ENCODE data around the gene BMS1.

BMS1 gene

GRCh38 chr10:42874713-42875387 is 92.3 kb downstream of the BMS1 start:
- no peak for DNase-seq (ENCODE audit: low read depth in 1 of 2, low spot score in 1 of 2)
- no peak for TF ChIP-seq GABPA (IDR thresholded peaks at IDR 0.05; ENCODE audit: low read depth)
- TF ChIP-seq, protein P1, sequence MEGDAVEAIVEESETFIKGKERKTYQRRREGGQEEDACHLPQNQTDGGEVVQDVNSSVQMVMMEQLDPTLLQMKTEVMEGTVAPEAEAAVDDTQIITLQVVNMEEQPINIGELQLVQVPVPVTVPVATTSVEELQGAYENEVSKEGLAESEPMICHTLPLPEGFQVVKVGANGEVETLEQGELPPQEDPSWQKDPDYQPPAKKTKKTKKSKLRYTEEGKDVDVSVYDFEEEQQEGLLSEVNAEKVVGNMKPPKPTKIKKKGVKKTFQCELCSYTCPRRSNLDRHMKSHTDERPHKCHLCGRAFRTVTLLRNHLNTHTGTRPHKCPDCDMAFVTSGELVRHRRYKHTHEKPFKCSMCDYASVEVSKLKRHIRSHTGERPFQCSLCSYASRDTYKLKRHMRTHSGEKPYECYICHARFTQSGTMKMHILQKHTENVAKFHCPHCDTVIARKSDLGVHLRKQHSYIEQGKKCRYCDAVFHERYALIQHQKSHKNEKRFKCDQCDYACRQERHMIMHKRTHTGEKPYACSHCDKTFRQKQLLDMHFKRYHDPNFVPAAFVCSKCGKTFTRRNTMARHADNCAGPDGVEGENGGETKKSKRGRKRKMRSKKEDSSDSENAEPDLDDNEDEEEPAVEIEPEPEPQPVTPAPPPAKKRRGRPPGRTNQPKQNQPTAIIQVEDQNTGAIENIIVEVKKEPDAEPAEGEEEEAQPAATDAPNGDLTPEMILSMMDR (IDR thresholded peaks at IDR 0.05; ENCODE audit: insufficient read depth, low read length), result no peak
- TF ChIP-seq POLR2AphosphoS5 (IDR thresholded peaks at IDR 0.05; ENCODE audit: low read depth), result no peak
- no peak for TF ChIP-seq SPI1 (IDR thresholded peaks at IDR 0.05; ENCODE audit: borderline replicate concordance, low read depth)
- TF ChIP-seq, protein P2, sequence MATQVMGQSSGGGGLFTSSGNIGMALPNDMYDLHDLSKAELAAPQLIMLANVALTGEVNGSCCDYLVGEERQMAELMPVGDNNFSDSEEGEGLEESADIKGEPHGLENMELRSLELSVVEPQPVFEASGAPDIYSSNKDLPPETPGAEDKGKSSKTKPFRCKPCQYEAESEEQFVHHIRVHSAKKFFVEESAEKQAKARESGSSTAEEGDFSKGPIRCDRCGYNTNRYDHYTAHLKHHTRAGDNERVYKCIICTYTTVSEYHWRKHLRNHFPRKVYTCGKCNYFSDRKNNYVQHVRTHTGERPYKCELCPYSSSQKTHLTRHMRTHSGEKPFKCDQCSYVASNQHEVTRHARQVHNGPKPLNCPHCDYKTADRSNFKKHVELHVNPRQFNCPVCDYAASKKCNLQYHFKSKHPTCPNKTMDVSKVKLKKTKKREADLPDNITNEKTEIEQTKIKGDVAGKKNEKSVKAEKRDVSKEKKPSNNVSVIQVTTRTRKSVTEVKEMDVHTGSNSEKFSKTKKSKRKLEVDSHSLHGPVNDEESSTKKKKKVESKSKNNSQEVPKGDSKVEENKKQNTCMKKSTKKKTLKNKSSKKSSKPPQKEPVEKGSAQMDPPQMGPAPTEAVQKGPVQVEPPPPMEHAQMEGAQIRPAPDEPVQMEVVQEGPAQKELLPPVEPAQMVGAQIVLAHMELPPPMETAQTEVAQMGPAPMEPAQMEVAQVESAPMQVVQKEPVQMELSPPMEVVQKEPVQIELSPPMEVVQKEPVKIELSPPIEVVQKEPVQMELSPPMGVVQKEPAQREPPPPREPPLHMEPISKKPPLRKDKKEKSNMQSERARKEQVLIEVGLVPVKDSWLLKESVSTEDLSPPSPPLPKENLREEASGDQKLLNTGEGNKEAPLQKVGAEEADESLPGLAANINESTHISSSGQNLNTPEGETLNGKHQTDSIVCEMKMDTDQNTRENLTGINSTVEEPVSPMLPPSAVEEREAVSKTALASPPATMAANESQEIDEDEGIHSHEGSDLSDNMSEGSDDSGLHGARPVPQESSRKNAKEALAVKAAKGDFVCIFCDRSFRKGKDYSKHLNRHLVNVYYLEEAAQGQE (IDR thresholded peaks at IDR 0.05; ENCODE audit: insufficient replicate concordance, low read depth), result no peak
- Histone ChIP-seq H3K4me3 (replicated peaks; ENCODE audit: insufficient read depth, low read length) (no peak overlapping the region), H3K27me3 (ENCODE audit: insufficient read depth, poor library complexity, severe bottlenecking) (no peaks in the 10 kb centered on the region), H3K27ac (replicated peaks) (no peak overlapping the region)

GRCh38 chr10:42875388-42875755 is 92.8 kb downstream of the BMS1 start:
- DNase-seq (ENCODE audit: low read depth in 1 of 2, low spot score in 1 of 2), result no peak
- H3K27ac ChIP-seq (replicated peaks), result no peak overlapping the region
- no peaks in the 10 kb centered on the region for H3K27me3 ChIP-seq (ENCODE audit: insufficient read depth, poor library complexity, severe bottlenecking)
- TF ChIP-seq, protein P1 (IDR thresholded peaks at IDR 0.05; ENCODE audit: insufficient read depth, low read length), result no peak
- TF ChIP-seq POLR2AphosphoS5 (IDR thresholded peaks at IDR 0.05; ENCODE audit: low read depth) (no peak), SPI1 (IDR thresholded peaks at IDR 0.05; ENCODE audit: borderline replicate concordance, low read depth) (no peak), GABPA (IDR thresholded peaks at IDR 0.05; ENCODE audit: low read depth) (no peak)
- TF ChIP-seq, protein P2 (IDR thresholded peaks at IDR 0.05; ENCODE audit: insufficient replicate concordance, low read depth), result no peak
- no peak overlapping the region for H3K4me3 ChIP-seq (replicated peaks; ENCODE audit: insufficient read depth, low read length)

- no peak overlapping the region for H3K27ac ChIP-seq (replicated peaks)
- TF ChIP-seq SPI1 (IDR thresholded peaks at IDR 0.05; ENCODE audit: borderline replicate concordance, low read depth) (no peak), GABPA (IDR thresholded peaks at IDR 0.05; ENCODE audit: low read depth) (no peak), POLR2AphosphoS5 (IDR thresholded peaks at IDR 0.05; ENCODE audit: low read depth) (no peak)
- TF ChIP-seq, protein P2 (IDR thresholded peaks at IDR 0.05; ENCODE audit: insufficient replicate concordance, low read depth), result no peak
- TF ChIP-seq, protein P1 (IDR thresholded peaks at IDR 0.05; ENCODE audit: insufficient read depth, low read length), result no peak
- DNase-seq (ENCODE audit: low read depth in 1 of 2, low spot score in 1 of 2), result no peak
- no peaks in the 10 kb centered on the region for H3K27me3 ChIP-seq (ENCODE audit: insufficient read depth, poor library complexity, severe bottlenecking)
- no peak overlapping the region for H3K4me3 ChIP-seq (replicated peaks; ENCODE audit: insufficient read depth, low read length)
Measured at GRCh38 chr10:42875798-42876341, 93.3 kb downstream of the BMS1 start.
